NT2/D1 (cell line): ENCODE measurements around the gene CDCA4.
"Not testable (repeated sequence)": the region's sequence is repeated elsewhere in the genome, so short reads cannot be mapped to it uniquely, and the experiment has no call there.

Source experiments
- SUZ12 ChIP-seq: IDR thresholded peaks from 2 replicates; pipeline ENCODE4 v1.6.1; 2011; ENCODE audit not compliant: insufficient read length, insufficient read depth; ENCODE audit errors: extremely low read depth
- ZNF274 ChIP-seq: IDR thresholded peaks from 2 replicates; pipeline ENCODE4 v1.6.1; 2011; ENCODE audit warnings: mild to moderate bottlenecking, low read depth, low read length

GRCh38 chr14:105033412-105033900, 12.6 kb upstream of the CDCA4 start:
- TF ChIP-seq ZNF274, SUZ12: not testable (repeated sequence)
